AG09319 (cell line): Measurements from ENCODE around the gene CHRDL2.
A peak's percentile ranks its signal among the peaks of the same experiment; 100 is the strongest.
"Not testable (repeated sequence)": the region's sequence is repeated elsewhere in the genome, so short reads cannot be mapped to it uniquely, and the experiment has no call there.

Source experiments
- DNase-seq: peaks from one replicate; pipeline ENCODE4 v3.0.0-alpha.2; 2010; ENCODE audit warnings: low read depth; ENCODE audit errors: extremely low read depth
- TF ChIP-seq, protein P1 (sequence below): IDR thresholded peaks from 2 replicates; pipeline ENCODE4 v1.5.1; 2011; ENCODE audit warnings: low read depth, mild to moderate bottlenecking, inconsistent platforms, low read length, moderate library complexity

Gene CHRDL2

GRCh38 chr11:74669211-74670160, 61.7 kb downstream of the CHRDL2 start:
- TF ChIP-seq, protein P1, sequence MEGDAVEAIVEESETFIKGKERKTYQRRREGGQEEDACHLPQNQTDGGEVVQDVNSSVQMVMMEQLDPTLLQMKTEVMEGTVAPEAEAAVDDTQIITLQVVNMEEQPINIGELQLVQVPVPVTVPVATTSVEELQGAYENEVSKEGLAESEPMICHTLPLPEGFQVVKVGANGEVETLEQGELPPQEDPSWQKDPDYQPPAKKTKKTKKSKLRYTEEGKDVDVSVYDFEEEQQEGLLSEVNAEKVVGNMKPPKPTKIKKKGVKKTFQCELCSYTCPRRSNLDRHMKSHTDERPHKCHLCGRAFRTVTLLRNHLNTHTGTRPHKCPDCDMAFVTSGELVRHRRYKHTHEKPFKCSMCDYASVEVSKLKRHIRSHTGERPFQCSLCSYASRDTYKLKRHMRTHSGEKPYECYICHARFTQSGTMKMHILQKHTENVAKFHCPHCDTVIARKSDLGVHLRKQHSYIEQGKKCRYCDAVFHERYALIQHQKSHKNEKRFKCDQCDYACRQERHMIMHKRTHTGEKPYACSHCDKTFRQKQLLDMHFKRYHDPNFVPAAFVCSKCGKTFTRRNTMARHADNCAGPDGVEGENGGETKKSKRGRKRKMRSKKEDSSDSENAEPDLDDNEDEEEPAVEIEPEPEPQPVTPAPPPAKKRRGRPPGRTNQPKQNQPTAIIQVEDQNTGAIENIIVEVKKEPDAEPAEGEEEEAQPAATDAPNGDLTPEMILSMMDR = no peak
- no peak for DNase-seq

GRCh38 chr11:74663315-74663714, 67.9 kb downstream of the CHRDL2 start:
- TF ChIP-seq, protein P1 = no peak
- DNase-seq = no peak

GRCh38 chr11:74662487-74663103, 68.6 kb downstream of the CHRDL2 start:
- DNase-seq = no peak
- TF ChIP-seq, protein P1 = no peak

DNA sequence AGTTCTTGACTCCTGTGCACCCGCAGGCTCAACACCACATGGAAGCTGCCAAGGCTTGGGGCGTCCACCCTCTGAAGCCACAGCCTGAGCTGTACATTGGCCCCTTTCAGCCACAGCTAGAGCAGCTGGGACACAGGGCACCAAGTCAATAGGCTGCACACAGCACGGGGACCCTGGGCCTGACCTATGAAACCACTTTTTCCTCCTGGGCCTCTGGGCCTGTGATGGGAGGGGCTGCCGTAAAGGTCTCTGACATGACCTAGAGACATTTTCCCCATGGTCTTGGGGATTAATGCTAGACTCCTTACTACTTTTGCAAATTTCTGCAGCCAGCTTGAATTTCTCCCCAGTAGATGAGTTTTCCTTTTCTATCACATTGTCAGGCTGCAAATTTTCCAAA, 72.1 kb downstream of the CHRDL2 start:
- not testable (repeated sequence) for DNase-seq

DNA sequence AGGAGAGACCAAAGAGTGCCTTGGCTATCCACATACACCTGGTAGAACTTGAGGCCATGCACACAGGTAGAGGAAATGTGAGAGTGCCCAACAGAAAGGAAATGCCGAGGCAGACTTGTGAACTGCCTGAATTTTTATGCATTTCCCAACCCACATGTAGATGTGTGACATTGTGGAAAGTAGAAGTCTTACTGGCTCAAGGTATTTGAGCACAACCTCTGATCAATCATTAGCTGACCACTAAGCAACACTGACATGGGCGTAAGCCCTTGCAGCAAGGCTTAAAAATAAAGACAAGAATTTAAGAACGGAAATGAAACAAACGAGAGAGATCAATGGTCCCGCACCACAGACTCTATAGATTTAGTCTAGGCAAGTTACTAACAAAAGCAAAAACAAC, 76.2 kb downstream of the CHRDL2 start:
- TF ChIP-seq, protein P1 = no peak
- DNase-seq = no peak

DNA sequence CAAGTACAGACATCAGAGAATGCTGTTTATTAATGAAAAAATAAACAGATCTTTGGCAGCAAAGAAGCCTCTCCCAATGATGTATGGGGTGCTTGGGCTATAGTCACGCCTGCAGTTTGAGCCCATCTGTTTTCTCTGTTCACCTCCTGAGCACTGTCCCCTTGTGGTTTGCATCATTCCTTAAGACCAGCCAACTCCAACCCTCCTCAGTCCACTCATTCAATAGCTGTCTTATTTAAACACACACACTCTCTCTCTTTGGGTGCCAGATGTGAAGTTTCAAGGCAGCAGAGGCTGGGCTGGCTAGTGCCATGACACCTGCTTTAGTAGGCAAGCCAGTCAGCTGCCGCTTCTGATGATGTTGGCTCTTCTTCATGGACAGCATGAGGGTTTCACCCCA, 80.7 kb downstream of the CHRDL2 start:
- DNase-seq = peak; percentile 76
- TF ChIP-seq, protein P1 = no peak

- TF ChIP-seq, protein P1 = no peak
- DNase-seq = no peak
Observed at GRCh38 chr11:74648894-74649293, 82.3 kb downstream of the CHRDL2 start.
